NB4 (cell line): ENCODE results near the gene ABCC4.

Experiments used
- DNase-seq: peaks from one replicate; pipeline ENCODE4 v3.0.0; 2010; ENCODE audit warnings: low read depth
- H3K4me3 ChIP-seq: one replicate; pipeline ENCODE4 v1.5.1; 2011; ENCODE audit warnings: mild to moderate bottlenecking, low read depth, low read length, moderate library complexity
- MYC ChIP-seq: IDR thresholded peaks from 2 replicates; pipeline ENCODE4 v1.6.1; 2011; ENCODE audit warnings: low read depth, low read length
- POLR2A ChIP-seq: IDR thresholded peaks from 2 replicates; pipeline ENCODE4 v1.6.1; 2011; ENCODE audit warnings: mild to moderate bottlenecking; ENCODE audit not compliant: insufficient read length; ENCODE audit errors: extremely low read depth
- TF ChIP-seq, protein P1 (sequence below): IDR thresholded peaks from 2 replicates; pipeline ENCODE4 v1.6.1; 2011; ENCODE audit warnings: low read depth, low read length
- TF ChIP-seq, protein P2 (sequence below): IDR thresholded peaks from one replicate; pipeline ENCODE4 v1.5.1; 2012; ENCODE audit warnings: low read depth, low read length

The ABCC4 gene

DNA sequence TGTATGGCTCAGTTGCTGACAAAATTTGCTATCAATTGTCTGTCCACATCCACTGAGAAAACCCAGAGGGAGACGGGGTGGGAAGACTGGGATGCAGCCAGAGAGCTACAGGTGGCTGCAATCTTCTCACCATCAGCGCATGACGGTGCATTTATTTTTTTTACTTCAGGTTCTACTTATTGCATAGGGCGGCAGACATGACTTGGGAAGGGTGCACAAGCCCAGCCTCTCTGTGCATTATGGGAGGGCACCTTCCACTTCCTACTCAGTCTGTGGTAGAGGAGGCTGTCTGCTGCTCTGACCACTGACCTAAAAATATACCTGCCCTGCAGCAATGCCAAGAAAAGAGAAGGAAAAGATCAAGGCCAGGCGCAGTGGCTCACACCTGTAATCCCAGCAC, 73.1 kb downstream of the ABCC4 start:
- no peak for DNase-seq
- TF ChIP-seq POLR2A (no peak), MYC (no peak)
- TF ChIP-seq, protein P1, sequence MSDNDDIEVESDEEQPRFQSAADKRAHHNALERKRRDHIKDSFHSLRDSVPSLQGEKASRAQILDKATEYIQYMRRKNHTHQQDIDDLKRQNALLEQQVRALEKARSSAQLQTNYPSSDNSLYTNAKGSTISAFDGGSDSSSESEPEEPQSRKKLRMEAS = no peak
- TF ChIP-seq, protein P2, sequence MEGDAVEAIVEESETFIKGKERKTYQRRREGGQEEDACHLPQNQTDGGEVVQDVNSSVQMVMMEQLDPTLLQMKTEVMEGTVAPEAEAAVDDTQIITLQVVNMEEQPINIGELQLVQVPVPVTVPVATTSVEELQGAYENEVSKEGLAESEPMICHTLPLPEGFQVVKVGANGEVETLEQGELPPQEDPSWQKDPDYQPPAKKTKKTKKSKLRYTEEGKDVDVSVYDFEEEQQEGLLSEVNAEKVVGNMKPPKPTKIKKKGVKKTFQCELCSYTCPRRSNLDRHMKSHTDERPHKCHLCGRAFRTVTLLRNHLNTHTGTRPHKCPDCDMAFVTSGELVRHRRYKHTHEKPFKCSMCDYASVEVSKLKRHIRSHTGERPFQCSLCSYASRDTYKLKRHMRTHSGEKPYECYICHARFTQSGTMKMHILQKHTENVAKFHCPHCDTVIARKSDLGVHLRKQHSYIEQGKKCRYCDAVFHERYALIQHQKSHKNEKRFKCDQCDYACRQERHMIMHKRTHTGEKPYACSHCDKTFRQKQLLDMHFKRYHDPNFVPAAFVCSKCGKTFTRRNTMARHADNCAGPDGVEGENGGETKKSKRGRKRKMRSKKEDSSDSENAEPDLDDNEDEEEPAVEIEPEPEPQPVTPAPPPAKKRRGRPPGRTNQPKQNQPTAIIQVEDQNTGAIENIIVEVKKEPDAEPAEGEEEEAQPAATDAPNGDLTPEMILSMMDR = no peak
- no peak overlapping the region for H3K4me3 ChIP-seq

DNA sequence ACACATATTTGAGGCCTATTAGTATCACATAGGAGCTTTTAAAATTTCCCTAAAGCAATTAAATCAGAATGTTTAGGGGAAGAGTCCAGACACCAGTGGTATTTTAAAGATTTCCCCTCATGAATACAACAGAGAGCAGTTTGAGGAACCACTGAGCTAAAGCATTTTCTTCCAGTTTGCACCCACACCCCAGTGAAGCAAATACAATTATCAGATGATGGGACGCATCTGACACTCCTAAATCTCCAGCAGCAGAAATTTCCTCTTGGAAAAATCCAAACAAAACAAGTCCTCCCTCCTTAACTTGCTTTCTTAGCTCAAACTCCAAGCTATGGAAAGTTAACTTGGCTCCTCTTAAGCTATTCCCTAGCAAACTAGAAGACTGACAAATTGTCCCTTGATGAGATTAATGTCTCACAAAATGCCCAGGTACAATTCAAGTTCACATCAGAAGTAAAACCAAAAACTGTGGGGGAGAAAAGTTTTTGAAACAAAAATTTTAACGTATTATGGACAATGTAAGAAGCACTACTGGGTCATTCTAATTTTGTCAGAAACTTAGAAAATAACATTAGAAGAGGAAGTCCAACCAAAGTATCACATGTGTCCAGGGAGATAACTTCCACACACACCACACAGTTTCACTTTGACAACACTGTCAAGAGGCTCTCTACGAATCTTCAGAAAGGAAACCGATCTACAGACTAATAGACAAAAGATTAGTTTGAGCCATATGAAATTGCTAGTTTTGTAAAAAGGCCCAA, 74.1 kb downstream of the ABCC4 start:
- no peak overlapping the region for H3K4me3 ChIP-seq
- no peak for TF ChIP-seq POLR2A
- TF ChIP-seq, protein P1 = peak; percentile 31; the same call in 1 of the 2 replicates
- peak; percentile 47 for DNase-seq

DNA sequence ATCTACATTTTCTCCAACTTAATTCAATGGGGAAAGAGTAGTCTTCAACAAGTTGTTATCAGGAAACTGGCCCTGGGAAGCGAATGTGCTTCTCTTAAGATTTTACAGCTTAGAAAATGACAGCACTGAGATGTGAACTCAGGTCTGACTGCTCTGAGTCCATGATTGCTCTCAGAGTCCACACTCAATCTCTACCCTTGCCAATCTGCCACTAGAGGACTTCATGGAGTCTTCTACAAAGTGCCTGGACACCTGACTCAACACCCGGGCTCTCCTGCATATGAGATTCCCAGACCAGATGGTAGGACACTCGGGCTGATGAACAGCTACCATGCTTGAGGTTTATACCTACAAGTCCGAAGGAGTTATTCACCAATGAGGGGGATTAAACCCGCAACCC, 74.8 kb downstream of the ABCC4 start:
- TF ChIP-seq, protein P1 = no peak
- TF ChIP-seq POLR2A (no peak), MYC (no peak)
- TF ChIP-seq, protein P2 = no peak
- no peak overlapping the region for H3K4me3 ChIP-seq
- DNase-seq = no peak

DNA sequence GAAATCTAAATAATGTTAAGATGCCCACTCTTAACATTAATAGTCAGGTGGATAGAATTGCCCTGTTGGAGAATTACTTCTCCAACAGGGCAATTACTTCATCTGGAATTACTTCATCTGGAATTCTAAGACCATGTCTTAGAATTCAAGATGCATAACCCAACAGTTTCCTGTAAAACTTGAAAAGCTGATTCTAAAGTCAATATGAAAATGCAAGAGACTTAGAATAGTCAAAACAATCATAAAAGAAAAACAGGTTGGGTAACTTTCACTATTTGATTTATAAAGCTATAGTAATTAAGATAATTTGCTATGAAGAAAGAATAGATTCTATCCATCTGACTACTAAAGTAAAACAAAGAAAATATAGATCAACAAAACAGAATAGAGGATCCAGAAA, 75.2 kb downstream of the ABCC4 start:
- TF ChIP-seq, protein P1 = no peak
- TF ChIP-seq MYC (no peak), POLR2A (no peak)
- TF ChIP-seq, protein P2 = no peak
- H3K4me3 ChIP-seq = no peak overlapping the region
- DNase-seq = no peak

DNA sequence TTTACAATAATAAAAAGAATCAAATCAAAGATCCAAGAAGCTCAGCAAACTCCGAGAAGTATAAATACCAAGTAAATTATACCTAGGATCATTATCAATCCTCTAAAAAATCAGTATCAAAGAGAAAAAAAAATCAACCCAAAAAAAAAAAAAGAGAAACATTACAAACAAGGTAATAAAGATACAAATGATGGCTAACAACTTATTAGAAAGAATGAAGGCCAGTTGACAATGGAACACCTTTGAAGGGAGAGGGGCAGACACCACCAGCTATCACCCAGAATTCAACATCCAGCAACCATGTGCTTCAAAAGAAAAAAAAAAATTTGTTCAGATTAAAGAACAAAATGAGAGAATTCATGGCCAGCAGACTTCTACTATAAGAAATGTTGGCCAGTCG, 77.2 kb downstream of the ABCC4 start:
- no peak overlapping the region for H3K4me3 ChIP-seq
- no peak for DNase-seq
- TF ChIP-seq, protein P2 = no peak
- TF ChIP-seq, protein P1 = no peak
- TF ChIP-seq MYC (no peak), POLR2A (no peak)

DNA sequence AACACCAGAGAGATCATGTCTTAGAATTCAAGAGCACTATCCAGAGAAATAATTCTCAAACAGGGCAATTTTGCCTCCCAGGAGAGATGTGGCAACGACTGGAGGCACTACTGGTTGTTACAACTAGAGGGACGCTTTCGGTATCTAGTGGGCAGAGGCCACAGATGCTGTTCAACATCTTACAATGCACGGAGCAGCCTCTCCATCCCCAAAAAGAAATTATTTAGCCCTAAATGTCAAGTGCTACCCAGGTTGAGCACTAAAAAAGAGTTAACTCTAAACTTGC, 78.6 kb downstream of the ABCC4 start:
- DNase-seq = no peak
- TF ChIP-seq, protein P2 = no peak
- no peak for TF ChIP-seq POLR2A
- TF ChIP-seq, protein P1 = no peak
- no peak for TF ChIP-seq MYC
- no peak overlapping the region for H3K4me3 ChIP-seq
